Esophagus muscularis mucosa (tissue), 4 donors: Measurements from ENCODE around the gene TNRC18. TPM values are rescaled to one million over a fixed set of nuclear protein-coding genes. Genes with fewer than 3 reads are reported as not detected.

ENCODE experiments used
- DNase-seq: peaks from one replicate; pipeline ENCODE4 v3.0.0-alpha.2; 2017; ENCODE audit errors: extremely low spot score
- H3K27ac ChIP-seq, 4 donors: fragments of 200-600 bp; sonication (generic); replicated peaks in 1 of 4; 1 replicate in 3 of 4; 2 replicates in 1 of 4; pipeline ENCODE4 v1.5.1; 2016 to 2019; ENCODE audit warnings: mild to moderate bottlenecking in 1 of 4
- H3K27me3 ChIP-seq, 4 donors: fragments of 200-600 bp; sonication (generic); one replicate each; pipeline versions ENCODE4 v1.5.1 to v1.6.0; 2016 to 2019
- H3K36me3 ChIP-seq, 4 donors: fragments of 200-600 bp; sonication (generic); one replicate each; pipeline ENCODE4 v1.5.1; 2016 to 2019
- H3K4me1 ChIP-seq, 4 donors: fragments of 200-600 bp; sonication (generic); one replicate each; pipeline ENCODE4 v1.5.1; 2016 to 2019
- H3K4me3 ChIP-seq, 4 donors: fragments of 200-600 bp; sonication (generic); 1 replicate in 2 of 4; 2 replicates in 2 of 4; pipeline ENCODE4 v1.5.1; 2016 to 2019; ENCODE audit warnings: mild to moderate bottlenecking in 4 of 4, moderate library complexity in 1 of 4
- H3K9me3 ChIP-seq, 4 donors: fragments of 200-600 bp; sonication (generic); 1 replicate in 3 of 4; 2 replicates in 1 of 4; pipeline ENCODE4 v1.5.1; 2016 to 2019
- CTCF ChIP-seq, 3 experiments: fragments of 200-600 bp in 2 of 3; fragments of 450-650 bp in 1 of 3; sonication (generic) in 2 of 3; IDR thresholded peaks; one replicate each; pipeline ENCODE4 v1.5.1; 2017 to 2019; ENCODE audit warnings: antibody characterized with exemption in 3 of 3, mild to moderate bottlenecking in 2 of 3, moderate library complexity in 1 of 3
- EP300 ChIP-seq: sonication (generic); formaldehyde crosslinking; IDR thresholded peaks from one replicate; pipeline ENCODE4 v1.6.1; 2017; ENCODE audit warnings: antibody characterized with exemption
- POLR2A ChIP-seq: fragments of 450-650 bp; IDR thresholded peaks from one replicate; pipeline ENCODE4 v1.6.1; 2017; ENCODE audit warnings: antibody characterized with exemption, moderate library complexity, mild to moderate bottlenecking, low read depth
- POLR2AphosphoS5 ChIP-seq, 2 donors: sonication (generic); formaldehyde crosslinking; IDR thresholded peaks; one replicate each; pipeline ENCODE4 v1.6.1; 2017; ENCODE audit warnings: antibody characterized with exemption in 2 of 2
- WGBS: methylation state at CpG from one replicate; pipeline ENCODE4 v1.1.5; 2018; 5-methylcytosine and 5-hydroxymethylcytosine counted together
- intact Hi-C: fragments of 100-400 bp; cut with DNase I; formaldehyde crosslinking; loops from one replicate; pipeline ENCODE4 v1.15.1; 2023
- total RNA-seq, 4 donors: library from RNA; depleted of rRNA; stranded (reverse); fragments of >200 nt; gene quantifications; one replicate each; pipeline versions ENCODE4 v1.1.0 to v1.2.1, GENCODE V29; 2016

TNRC18 gene
- total RNA-seq, 4 donors from 2014 or later: 101 to 277 (median 166) TPM

GRCh38 chr7:5303591-5304505 lies 119.8 kb downstream of the TNRC18 start:
- TF ChIP-seq POLR2A (no peak), EP300 (no peak), CTCF (IDR thresholded peaks at IDR 0.05) (no peak), POLR2AphosphoS5 (IDR thresholded peaks at IDR 0.05) (no peak)
- Histone ChIP-seq H3K4me1 (no peaks in the 10 kb centered on the region), H3K36me3 (peaks cover 13 to 27% (median 21%) of the 10 kb centered on the region in 4 donors), H3K27me3 (no peaks in the 10 kb centered on the region), H3K4me3 (no peak overlapping the region), H3K9me3 (no peaks in the 10 kb centered on the region), H3K27ac (no peak overlapping the region)
- WGBS: 75% methylated on average over 29 of the region's 35 CpGs
- no peak for DNase-seq
- intact Hi-C loops: no loop called here

GRCh38 chr7:5303061-5303460 lies 120.6 kb downstream of the TNRC18 start:
- peaks cover 0 to 5% (median 0%) of the 10 kb centered on the region in 4 donors for H3K27me3 ChIP-seq
- DNase-seq: no peak
- TF ChIP-seq CTCF (IDR thresholded peaks at IDR 0.05): no peak
- TF ChIP-seq EP300: no peak
- TF ChIP-seq POLR2A: no peak
- TF ChIP-seq POLR2AphosphoS5 (IDR thresholded peaks at IDR 0.05): no peak
- H3K4me1 ChIP-seq: no peaks in the 10 kb centered on the region
- intact Hi-C loops: no loop called here
- WGBS: 80% methylated on average over 15 of the region's 18 CpGs
- no peak overlapping the region for H3K4me3 ChIP-seq
- peaks cover 5 to 20% (median 14%) of the 10 kb centered on the region in 4 donors for H3K36me3 ChIP-seq
- H3K27ac ChIP-seq: no peak overlapping the region
- no peaks in the 10 kb centered on the region for H3K9me3 ChIP-seq

- Histone ChIP-seq H3K36me3 (peaks cover under 1 to 15% (median 9%) of the 10 kb centered on the region in 4 donors), H3K4me3 (no peak overlapping the region), H3K27me3 (peaks cover 0 to 9% (median 0%) of the 10 kb centered on the region in 4 donors), H3K9me3 (no peaks in the 10 kb centered on the region), H3K4me1 (no peaks in the 10 kb centered on the region), H3K27ac (no peak overlapping the region)
- no peak for DNase-seq
- intact Hi-C loops: no loop called here
- 72% methylated on average over 14 of the region's 25 CpGs for WGBS
- no peak for TF ChIP-seq EP300
Measured at GRCh38 chr7:5302577-5302976, 121.1 kb downstream of the TNRC18 start.

GRCh38 chr7:5300366-5300765 lies 123.3 kb downstream of the TNRC18 start:
- Histone ChIP-seq H3K36me3 (no peaks in the 10 kb centered on the region), H3K9me3 (no peaks in the 10 kb centered on the region), H3K4me1 (peaks cover 0 to 8% (median 7%) of the 10 kb centered on the region in 4 donors), H3K27me3 (peaks cover 0 to 31% (median 0%) of the 10 kb centered on the region in 4 donors), H3K27ac (no peak overlapping the region), H3K4me3 (no peak overlapping the region)
- WGBS: 91% methylated on average over 7 of the region's 24 CpGs
- TF ChIP-seq EP300: no peak
- no peak for TF ChIP-seq POLR2AphosphoS5 (IDR thresholded peaks at IDR 0.05)
- TF ChIP-seq POLR2A: no peak
- TF ChIP-seq CTCF (IDR thresholded peaks at IDR 0.05): no peak
- DNase-seq: no peak
- intact Hi-C loops: no loop called here

- Histone ChIP-seq H3K27me3 (peaks cover 0 to 31% (median 0%) of the 10 kb centered on the region in 4 donors), H3K4me3 (peak overlapping the region in 2 of 4 donors; percentile 16 to 22)
- intact Hi-C loops: no loop called here
Measured at GRCh38 chr7:5296611-5297226, 126.9 kb downstream of the TNRC18 start.

More at GRCh38 chr7:5296611-5297226, 126.9 kb downstream of the TNRC18 start:
- WGBS: 8% methylated on average over 20 of the region's 48 CpGs
- Histone ChIP-seq H3K36me3 (no peaks in the 10 kb centered on the region), H3K4me1 (peaks cover 0 to 8% (median 7%) of the 10 kb centered on the region in 4 donors), H3K27ac (no peak overlapping the region), H3K9me3 (no peaks in the 10 kb centered on the region)
- no peak for DNase-seq
- no peak for TF ChIP-seq POLR2A
- TF ChIP-seq POLR2AphosphoS5 (IDR thresholded peaks at IDR 0.05): no peak
- TF ChIP-seq CTCF (IDR thresholded peaks at IDR 0.05): no peak
- no peak for TF ChIP-seq EP300
